Measurements from ENCODE around the gene CASZ1.

Gene CASZ1

GRCh38 chr1:10670190-10670589, 126.3 kb downstream of the CASZ1 start:
- no peak for DNase-seq (ENCODE audit: low read depth in 2 of 2)

- no peak for DNase-seq (ENCODE audit: low read depth in 2 of 2)
Measured at GRCh38 chr1:10669570-10669969, 126.9 kb downstream of the CASZ1 start.

GRCh38 chr1:10667861-10668761, 128.3 kb downstream of the CASZ1 start:
- no peak for DNase-seq (ENCODE audit: low read depth in 2 of 2)

- DNase-seq (ENCODE audit: low read depth in 2 of 2) = no peak
Measured at GRCh38 chr1:10665930-10666850, 130.3 kb downstream of the CASZ1 start.

GRCh38 chr1:10665226-10665625, 131.2 kb downstream of the CASZ1 start:
- no peak for DNase-seq (ENCODE audit: low read depth in 2 of 2)

- no peak for DNase-seq (ENCODE audit: low read depth in 2 of 2)
Measured at GRCh38 chr1:10664251-10664650, 132.2 kb downstream of the CASZ1 start.

GRCh38 chr1:10663678-10664035, 132.8 kb downstream of the CASZ1 start:
- DNase-seq (ENCODE audit: low read depth in 2 of 2) = no peak

GRCh38 chr1:10662824-10663677, 133.4 kb downstream of the CASZ1 start:
- no peak for DNase-seq (ENCODE audit: low read depth in 2 of 2)

- no peak for DNase-seq (ENCODE audit: low read depth in 2 of 2)
Measured at GRCh38 chr1:10662090-10662688, 134.3 kb downstream of the CASZ1 start.

- no peak for DNase-seq (ENCODE audit: low read depth in 2 of 2)
Measured at GRCh38 chr1:10661453-10661852, 135.0 kb downstream of the CASZ1 start.

- no peak for DNase-seq (ENCODE audit: low read depth in 2 of 2)
Measured at GRCh38 chr1:10659646-10660540, 136.6 kb downstream of the CASZ1 start.

- DNase-seq (ENCODE audit: low read depth in 2 of 2) = no peak
Measured at GRCh38 chr1:10659218-10659617, 137.2 kb downstream of the CASZ1 start.

- DNase-seq (ENCODE audit: low read depth in 2 of 2) = no peak
Measured at GRCh38 chr1:10658396-10659066, 137.9 kb downstream of the CASZ1 start.

- DNase-seq (ENCODE audit: low read depth in 2 of 2) = no peak
Measured at GRCh38 chr1:10657088-10657847, 139.2 kb downstream of the CASZ1 start.

GRCh38 chr1:10656431-10656830, 140.0 kb downstream of the CASZ1 start:
- DNase-seq (ENCODE audit: low read depth in 2 of 2) = no peak

- no peak for DNase-seq (ENCODE audit: low read depth in 2 of 2)
Measured at GRCh38 chr1:10655002-10655401, 141.4 kb downstream of the CASZ1 start.

- no peak for DNase-seq (ENCODE audit: low read depth in 2 of 2)
Measured at GRCh38 chr1:10653370-10654125, 142.9 kb downstream of the CASZ1 start.

GRCh38 chr1:10652626-10653025, 143.8 kb downstream of the CASZ1 start:
- no peak for DNase-seq (ENCODE audit: low read depth in 2 of 2)
